Testis (tissue), 2 donors: Measurements from ENCODE around the gene IQCF6.

Experiments
- CTCF ChIP-seq, 3 experiments: fragments of 450-650 bp in 2 of 3; fragments of 200-600 bp in 1 of 3; sonication (generic) in 1 of 3; IDR thresholded peaks; one replicate each; pipeline ENCODE4 v1.5.1; 2016 to 2019; ENCODE audit warnings: antibody characterized with exemption in 3 of 3, mild to moderate bottlenecking in 2 of 3, moderate library complexity in 1 of 3
- POLR2A ChIP-seq: fragments of 450-650 bp; IDR thresholded peaks from one replicate; pipeline ENCODE4 v1.6.1; 2017; ENCODE audit warnings: antibody characterized with exemption, mild to moderate bottlenecking, moderate library complexity

GRCh38 chr3:51748327-51748726 is 30.7 kb downstream of the IQCF6 start:
- TF ChIP-seq CTCF (IDR thresholded peaks at IDR 0.05) (no peak), POLR2A (no peak)
